GM19193 (cell line): ENCODE measurements around the gene MRPS7.
A peak's percentile ranks its signal among the peaks of the same experiment; 100 is the strongest.

ENCODE experiments used
- POLR2A ChIP-seq: IDR thresholded peaks from 4 replicates; pipeline ENCODE4 v1.6.1; 2011; ENCODE audit not compliant: insufficient read depth, insufficient read length; ENCODE audit errors: extremely low read depth

MRPS7 gene

GRCh38 chr17:75289115-75289831 is 27.6 kb downstream of the MRPS7 start, which contains the start of gene SLC25A19:
SLC25A19 (minus strand) TSS chr17:75289433; CDS start chr17:75286764, 2,669 bp downstream.
- peak; percentile 94 for TF ChIP-seq POLR2A

- TF ChIP-seq POLR2A = no peak
These were observed 28.2 kb downstream of the MRPS7 start for GRCh38 chr17:75289832-75290337.

GRCh38 chr17:75295201-75296158 is 33.8 kb downstream of the MRPS7 start:
- peak; percentile 59 for TF ChIP-seq POLR2A

GRCh38 chr17:75300280-75300679 is 38.6 kb downstream of the MRPS7 start:
- no peak for TF ChIP-seq POLR2A

GRCh38 chr17:75301049-75301448 is 39.4 kb downstream of the MRPS7 start:
- TF ChIP-seq POLR2A = no peak

- no peak for TF ChIP-seq POLR2A
These were observed 40.0 kb downstream of the MRPS7 start for GRCh38 chr17:75301502-75302206.

DNA sequence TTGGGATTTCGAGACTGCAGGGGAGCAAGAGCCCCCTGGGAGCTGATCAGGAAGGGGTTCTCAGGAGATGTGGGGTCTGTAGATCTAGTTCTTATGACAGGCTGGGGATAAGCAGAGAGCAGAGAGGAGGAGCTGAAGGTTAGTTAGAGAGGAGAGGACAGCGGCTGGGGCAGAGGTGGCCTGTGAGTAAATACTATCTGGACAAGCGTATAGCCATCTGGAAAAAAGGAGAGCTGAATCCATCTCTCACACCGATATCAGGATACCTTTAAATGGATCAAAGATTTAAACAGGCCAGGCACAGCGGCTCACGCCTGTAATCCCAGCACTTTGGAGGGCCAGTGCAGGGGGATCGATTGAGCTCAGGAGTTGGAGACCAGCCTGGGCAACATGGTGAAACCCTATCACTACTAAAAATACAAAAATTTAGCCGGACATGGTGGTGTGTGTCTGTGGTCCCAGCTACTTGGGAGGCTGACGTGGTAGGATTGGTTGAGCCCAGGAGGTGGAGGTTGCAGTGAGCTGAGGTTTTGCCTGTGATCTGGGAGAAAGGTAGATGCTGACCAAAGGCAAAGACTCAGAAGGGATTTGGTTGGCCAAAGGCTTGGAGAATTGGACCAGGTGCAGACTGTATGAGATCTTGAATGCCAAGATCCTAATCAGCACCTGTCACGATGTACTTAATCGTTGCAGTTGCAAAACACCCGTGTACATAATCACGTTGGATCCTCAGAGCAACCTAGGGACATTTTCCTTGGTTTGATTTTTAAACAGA is 46.5 kb downstream of the MRPS7 start:
- TF ChIP-seq POLR2A = no peak

DNA sequence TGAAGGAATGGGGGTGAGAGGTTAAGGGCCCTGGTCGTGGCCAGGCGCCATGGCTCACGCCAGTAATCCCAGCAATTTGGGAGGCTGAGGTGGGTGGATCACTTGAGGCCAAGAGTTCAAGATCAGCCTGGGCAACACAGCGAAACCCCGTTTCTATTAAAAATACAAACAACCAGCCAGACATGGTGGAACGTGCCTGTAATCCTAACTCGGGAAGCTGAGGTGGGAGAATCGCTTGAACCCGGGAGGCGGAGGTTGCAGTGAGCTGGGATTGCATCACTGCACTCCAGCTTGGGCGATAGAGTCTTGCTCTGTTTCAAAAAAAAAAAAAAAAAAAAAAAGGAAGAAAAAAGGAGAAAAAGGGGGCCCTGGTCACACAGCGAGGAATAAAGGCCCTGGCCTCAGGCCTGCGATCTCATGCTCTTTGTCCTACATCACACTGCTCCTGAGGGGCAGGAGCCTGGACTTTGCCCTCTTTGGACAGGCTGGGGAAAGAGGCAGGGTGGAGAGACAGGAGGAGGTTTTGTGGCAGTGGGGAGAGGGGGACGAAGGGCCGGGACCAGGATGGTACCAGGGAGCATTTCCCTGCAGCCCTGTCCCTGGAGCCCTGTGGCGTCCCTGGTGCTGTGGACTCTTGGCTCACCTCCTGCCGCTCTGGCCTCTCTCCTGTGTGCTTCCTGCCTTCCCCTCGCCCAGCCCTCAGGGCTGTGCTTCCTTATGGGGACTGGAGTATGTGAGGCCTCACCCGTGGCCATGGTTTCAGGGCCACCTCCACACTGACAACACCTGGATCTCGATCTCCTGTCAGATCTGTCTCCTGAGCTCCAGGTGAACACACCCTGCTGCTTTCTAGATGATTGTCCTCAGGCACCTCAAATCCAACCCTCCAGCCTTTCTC is 47.3 kb downstream of the MRPS7 start:
- no peak for TF ChIP-seq POLR2A

GRCh38 chr17:75313941-75314551 is 52.4 kb downstream of the MRPS7 start:
- no peak for TF ChIP-seq POLR2A

- TF ChIP-seq POLR2A = no peak
These were observed 54.0 kb downstream of the MRPS7 start for GRCh38 chr17:75315541-75316243.
